Measurements from ENCODE around the gene SVEP1.

The SVEP1 gene

GRCh38 chr9:110590816-110591215, 11.3 kb upstream of the SVEP1 start:
- DNase-seq (ENCODE audit: low read depth, low spot score), result no peak
- H3K27ac ChIP-seq, result no peak overlapping the region
- H3K36me3 ChIP-seq (ENCODE audit: insufficient read depth, low read length), result no peaks in the 10 kb centered on the region

GRCh38 chr9:110588296-110588695, 8.8 kb upstream of the SVEP1 start:
- no peak for TF ChIP-seq FOXP2 (optimal IDR thresholded peaks at IDR 0.05; ENCODE audit: control extremely low read depth, extremely low read length, insufficient read depth)
- no peak for TF ChIP-seq POLR2AphosphoS5 (IDR thresholded peaks at IDR 0.05; ENCODE audit: borderline replicate concordance, low read depth, low read length)
- no peak for TF ChIP-seq EZH2 (IDR thresholded peaks at IDR 0.05)
- H3K27ac ChIP-seq, result no peak overlapping the region
- no peaks in the 10 kb centered on the region for H3K36me3 ChIP-seq (ENCODE audit: insufficient read depth, low read length)
- 0 out of 2 replicates have a peak, but pooled peaks cover 2% of the 10 kb centered on the region for H3K9me3 ChIP-seq (ENCODE audit: low read depth, low read length)
- no peak overlapping the region for H3K4me3 ChIP-seq
- H3K9ac ChIP-seq (ENCODE audit: insufficient read length), result no peak overlapping the region
- DNase-seq (ENCODE audit: low read depth, low spot score), result no peak

More at GRCh38 chr9:110590816-110591215, 11.3 kb upstream of the SVEP1 start:
- Histone ChIP-seq H3K4me3 (no peak overlapping the region), H3K9ac (ENCODE audit: insufficient read length) (no peak overlapping the region), H3K9me3 (ENCODE audit: low read depth, low read length) (0 out of 2 replicates have a peak, but pooled peaks cover 2% of the 10 kb centered on the region)
- TF ChIP-seq POLR2AphosphoS5 (IDR thresholded peaks at IDR 0.05; ENCODE audit: borderline replicate concordance, low read depth, low read length), result no peak
- TF ChIP-seq EZH2 (IDR thresholded peaks at IDR 0.05), result no peak
- TF ChIP-seq FOXP2 (optimal IDR thresholded peaks at IDR 0.05; ENCODE audit: control extremely low read depth, extremely low read length, insufficient read depth), result no peak

- no peak overlapping the region for H3K9ac ChIP-seq (ENCODE audit: insufficient read length)
- no peak overlapping the region for H3K27ac ChIP-seq
- TF ChIP-seq FOXP2 (optimal IDR thresholded peaks at IDR 0.05; ENCODE audit: control extremely low read depth, extremely low read length, insufficient read depth) (no peak), POLR2AphosphoS5 (IDR thresholded peaks at IDR 0.05; ENCODE audit: borderline replicate concordance, low read depth, low read length) (no peak)
These were observed 3.7 kb upstream of the SVEP1 start for GRCh38 chr9:110583237-110583636.

GRCh38 chr9:110582156-110582555, 2.6 kb upstream of the SVEP1 start:
- peak; percentile 39 for DNase-seq (ENCODE audit: low read depth, low spot score)
- Histone ChIP-seq H3K27ac (peak overlapping the region; percentile 29; the same call in 1 of the 2 replicates), H3K36me3 (ENCODE audit: insufficient read depth, low read length) (0 out of 2 replicates have a peak, but pooled peaks cover 6% of the 10 kb centered on the region), H3K9ac (ENCODE audit: insufficient read length) (no peak overlapping the region), H3K9me3 (ENCODE audit: low read depth, low read length) (peaks cover 4% of the 10 kb centered on the region; the same call in 1 of the 2 replicates), H3K4me3 (peak overlapping the region; percentile 23; the same call in 1 of the 2 replicates)
- no peak for TF ChIP-seq POLR2AphosphoS5 (IDR thresholded peaks at IDR 0.05; ENCODE audit: borderline replicate concordance, low read depth, low read length)
- no peak for TF ChIP-seq FOXP2 (optimal IDR thresholded peaks at IDR 0.05; ENCODE audit: control extremely low read depth, extremely low read length, insufficient read depth)
- no peak for TF ChIP-seq EZH2 (IDR thresholded peaks at IDR 0.05)

More at GRCh38 chr9:110583237-110583636, 3.7 kb upstream of the SVEP1 start:
- no peak overlapping the region for H3K4me3 ChIP-seq
- H3K36me3 ChIP-seq (ENCODE audit: insufficient read depth, low read length), result no peaks in the 10 kb centered on the region
- no peak for DNase-seq (ENCODE audit: low read depth, low spot score)
- H3K9me3 ChIP-seq (ENCODE audit: low read depth, low read length), result 0 out of 2 replicates have a peak, but pooled peaks cover 2% of the 10 kb centered on the region

- H3K36me3 ChIP-seq (ENCODE audit: insufficient read depth, low read length), result 0 out of 2 replicates have a peak, but pooled peaks cover 6% of the 10 kb centered on the region
- TF ChIP-seq POLR2AphosphoS5 (IDR thresholded peaks at IDR 0.05; ENCODE audit: borderline replicate concordance, low read depth, low read length) (no peak), FOXP2 (optimal IDR thresholded peaks at IDR 0.05; ENCODE audit: control extremely low read depth, extremely low read length, insufficient read depth) (no peak), EZH2 (IDR thresholded peaks at IDR 0.05) (no peak)
- no peak overlapping the region for H3K9ac ChIP-seq (ENCODE audit: insufficient read length)
- no peak for DNase-seq (ENCODE audit: low read depth, low spot score)
- no peak overlapping the region for H3K4me3 ChIP-seq
- peaks cover 6% of the 10 kb centered on the region; the same call in 1 of the 2 replicates for H3K9me3 ChIP-seq (ENCODE audit: low read depth, low read length)
- H3K27ac ChIP-seq, result no peak overlapping the region
These were observed 1.3 kb upstream of the SVEP1 start for GRCh38 chr9:110580850-110581249.

- Histone ChIP-seq H3K4me3 (peak overlapping the region; percentile 91), H3K27ac (peak overlapping the region; percentile 51; the same call in 1 of the 2 replicates), H3K9me3 (ENCODE audit: low read depth, low read length) (peaks cover 6% of the 10 kb centered on the region; the same call in 1 of the 2 replicates), H3K36me3 (ENCODE audit: insufficient read depth, low read length) (0 out of 2 replicates have a peak, but pooled peaks cover 6% of the 10 kb centered on the region), H3K9ac (ENCODE audit: insufficient read length) (peak overlapping the region; percentile 77)
- TF ChIP-seq EZH2 (IDR thresholded peaks at IDR 0.05), result no peak
- TF ChIP-seq FOXP2 (optimal IDR thresholded peaks at IDR 0.05; ENCODE audit: control extremely low read depth, extremely low read length, insufficient read depth), result peak; percentile 25
- TF ChIP-seq POLR2AphosphoS5 (IDR thresholded peaks at IDR 0.05; ENCODE audit: borderline replicate concordance, low read depth, low read length), result no peak
- DNase-seq (ENCODE audit: low read depth, low spot score), result no peak
These were observed 300 bp upstream of the SVEP1 start for GRCh38 chr9:110579862-110580219.

GRCh38 chr9:110578575-110579033, 937 bp downstream of the SVEP1 start:
- Histone ChIP-seq H3K9me3 (ENCODE audit: low read depth, low read length) (peaks cover 6% of the 10 kb centered on the region; the same call in 1 of the 2 replicates), H3K9ac (ENCODE audit: insufficient read length) (peak overlapping the region; percentile 77), H3K27ac (no peak overlapping the region), H3K36me3 (ENCODE audit: insufficient read depth, low read length) (0 out of 2 replicates have a peak, but pooled peaks cover 6% of the 10 kb centered on the region), H3K4me3 (peak overlapping the region; percentile 91)
- no peak for DNase-seq (ENCODE audit: low read depth, low spot score)
- no peak for TF ChIP-seq FOXP2 (optimal IDR thresholded peaks at IDR 0.05; ENCODE audit: control extremely low read depth, extremely low read length, insufficient read depth)
- TF ChIP-seq EZH2 (IDR thresholded peaks at IDR 0.05), result no peak
- no peak for TF ChIP-seq POLR2AphosphoS5 (IDR thresholded peaks at IDR 0.05; ENCODE audit: borderline replicate concordance, low read depth, low read length)

GRCh38 chr9:110575945-110576344, 3.6 kb downstream of the SVEP1 start:
- Histone ChIP-seq H3K9ac (ENCODE audit: insufficient read length) (no peak overlapping the region), H3K36me3 (ENCODE audit: insufficient read depth, low read length) (0 out of 2 replicates have a peak, but pooled peaks cover 6% of the 10 kb centered on the region), H3K27ac (no peak overlapping the region), H3K4me3 (no peak overlapping the region), H3K9me3 (ENCODE audit: low read depth, low read length) (peaks cover 6% of the 10 kb centered on the region; the same call in 1 of the 2 replicates)
- no peak for DNase-seq (ENCODE audit: low read depth, low spot score)
- TF ChIP-seq POLR2AphosphoS5 (IDR thresholded peaks at IDR 0.05; ENCODE audit: borderline replicate concordance, low read depth, low read length) (no peak), FOXP2 (optimal IDR thresholded peaks at IDR 0.05; ENCODE audit: control extremely low read depth, extremely low read length, insufficient read depth) (no peak), EZH2 (IDR thresholded peaks at IDR 0.05) (no peak)
